Stimulated activated CD4-positive, alpha-beta T cell treated with anti-CD3 and anti-CD28 coated beads, Interleukin-1b, Interleukin-23, amount 100 ng/mL, for 48 hours (primary cell): Measurements from ENCODE around the gene ALKBH3.

ENCODE experiments used
- DNase-seq: peaks from one replicate; pipeline ENCODE4 v3.0.0-alpha.2; 2020

Gene ALKBH3

GRCh38 chr11:43969543-43969942, 88.9 kb downstream of the ALKBH3 start:
- no peak for DNase-seq
